SU-DHL-6 (cell line): ENCODE measurements around the gene PLCE1.

ENCODE experiments used
- H2AFZ ChIP-seq: fragments of 200-600 bp; sonication (generic); 2 replicates; pipeline ENCODE4 v1.6.1; 2014; ENCODE audit warnings: low read depth, mild to moderate bottlenecking, moderate library complexity, mixed read lengths, antibody characterized with exemption, low read length; ENCODE audit not compliant: severe bottlenecking
- H3F3A ChIP-seq: fragments of 200-600 bp; shearing (Covaris generic); 2 replicates; pipeline ENCODE4 v1.6.0; 2016; ENCODE audit warnings: antibody characterized with exemption, mild to moderate bottlenecking; ENCODE audit not compliant: insufficient read depth
- H3K27ac ChIP-seq: fragments of 200-600 bp; sonication (generic); 2 replicates; pipeline ENCODE4 v1.5.1; 2016; ENCODE audit warnings: low read depth, mild to moderate bottlenecking, low read length, moderate library complexity, mixed read lengths
- H3K27me3 ChIP-seq: fragments of 200-600 bp; sonication (generic), shearing (Covaris generic); 2 replicates; pipeline ENCODE4 v1.6.0; 2014; ENCODE audit warnings: mild to moderate bottlenecking, low read length
- H3K36me3 ChIP-seq: fragments of 200-600 bp; sonication (generic); 2 replicates; pipeline ENCODE4 v1.6.1; 2014; ENCODE audit warnings: mild to moderate bottlenecking, low read length, mixed read lengths
- H3K4me2 ChIP-seq: fragments of 300-600, 200-600 bp; shearing (Covaris generic), sonication (generic); 2 replicates; pipeline ENCODE4 v1.6.0; 2014; ENCODE audit warnings: low read length, low read depth, mild to moderate bottlenecking; ENCODE audit not compliant: poor library complexity, severe bottlenecking
- H3K4me3 ChIP-seq: fragments of 200-600 bp; sonication (generic); 2 replicates; pipeline ENCODE4 v1.5.1; 2014; ENCODE audit warnings: antibody characterized with exemption, low read length, mild to moderate bottlenecking, mixed read lengths; ENCODE audit not compliant: insufficient read depth, poor library complexity, severe bottlenecking
- H3K79me2 ChIP-seq: fragments of 200-600 bp; sonication (generic); 2 replicates; pipeline ENCODE4 v1.6.1; 2014; ENCODE audit warnings: mild to moderate bottlenecking, low read length, moderate library complexity; ENCODE audit not compliant: insufficient read depth
- H3K9ac ChIP-seq: fragments of 200-600 bp; sonication (generic); 2 replicates; pipeline ENCODE4 v1.7.0; 2014; ENCODE audit warnings: mild to moderate bottlenecking, low read length
- H3K9me2 ChIP-seq: fragments of 200-600 bp; sonication (generic); replicated peaks from 2 replicates; pipeline ENCODE4 v1.6.1; 2014; ENCODE audit warnings: low read length; ENCODE audit not compliant: insufficient read depth
- H3K9me3 ChIP-seq: fragments of 200-600 bp; sonication (generic); 2 replicates; pipeline ENCODE4 v1.6.1; 2014; ENCODE audit warnings: low read length, mixed read lengths; ENCODE audit not compliant: insufficient read depth
- H4K20me1 ChIP-seq: fragments of 200-600 bp; sonication (generic); 2 replicates; pipeline ENCODE4 v1.6.1; 2014; ENCODE audit warnings: low read depth, mild to moderate bottlenecking, antibody characterized with exemption, low read length, moderate library complexity, mixed read lengths
- CTCF ChIP-seq: fragments of 200-600 bp; sonication (generic); IDR thresholded peaks from one replicate; pipeline ENCODE4 v1.5.1; 2017; ENCODE audit warnings: antibody characterized with exemption, mild to moderate bottlenecking, low read length, moderate library complexity; ENCODE audit not compliant: insufficient read depth, poor library complexity, severe bottlenecking
- EZH2phosphoT487 ChIP-seq: fragments of 200-600 bp; sonication (generic), shearing (Covaris generic); conservative IDR thresholded peaks from 2 replicates; pipeline ENCODE4 v1.6.1; 2018; ENCODE audit warnings: mild to moderate bottlenecking, antibody characterized with exemption, low read length, moderate library complexity, mixed read lengths

Gene PLCE1

DNA sequence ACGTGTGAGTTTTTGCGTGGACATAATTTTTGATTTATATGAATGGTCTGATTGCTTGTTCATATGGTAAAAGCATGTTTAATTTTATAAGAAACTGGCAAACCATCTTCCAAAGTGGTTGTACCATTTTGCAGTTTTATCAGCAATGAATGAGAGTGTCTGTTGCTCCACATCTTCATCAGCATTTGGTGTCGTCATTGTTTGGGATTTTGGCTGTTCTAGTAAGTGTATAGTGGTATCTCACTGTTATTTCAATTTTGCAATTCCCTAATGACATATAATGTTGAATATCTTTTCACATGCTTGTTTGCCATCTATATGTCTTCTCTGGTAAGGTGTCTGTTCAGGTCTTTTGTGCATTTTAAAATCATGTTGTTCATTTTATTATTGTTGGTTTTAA is 13.2 kb upstream of the PLCE1 start:
- Histone ChIP-seq H3K4me2 (no peak overlapping the region), H3F3A (no peaks in the 10 kb centered on the region), H3K9me3 (no peaks in the 10 kb centered on the region), H2AFZ (no peak overlapping the region), H3K36me3 (no peaks in the 10 kb centered on the region), H3K9me2 (no peaks in the 10 kb centered on the region), H3K9ac (no peak overlapping the region), H4K20me1 (no peaks in the 10 kb centered on the region), H3K27ac (no peak overlapping the region), H3K4me3 (no peak overlapping the region), H3K79me2 (no peaks in the 10 kb centered on the region), H3K27me3 (no peaks in the 10 kb centered on the region)
- TF ChIP-seq EZH2phosphoT487, result no peak
- no peak for TF ChIP-seq CTCF

GRCh38 chr10:93991114-93991513 is 2.6 kb upstream of the PLCE1 start:
- no peaks in the 10 kb centered on the region for H4K20me1 ChIP-seq
- no peaks in the 10 kb centered on the region for H3K9me3 ChIP-seq
- H3K4me2 ChIP-seq, result no peak overlapping the region
- H3K79me2 ChIP-seq, result no peaks in the 10 kb centered on the region
- H3K36me3 ChIP-seq, result no peaks in the 10 kb centered on the region
- no peak overlapping the region for H3K27ac ChIP-seq
- no peak overlapping the region for H2AFZ ChIP-seq
- H3K27me3 ChIP-seq, result no peaks in the 10 kb centered on the region
- H3F3A ChIP-seq, result no peaks in the 10 kb centered on the region
- H3K9me2 ChIP-seq, result no peaks in the 10 kb centered on the region
- no peak overlapping the region for H3K4me3 ChIP-seq
- H3K9ac ChIP-seq, result no peak overlapping the region
- TF ChIP-seq CTCF (no peak), EZH2phosphoT487 (no peak)

GRCh38 chr10:93991596-93992284 is 2.0 kb upstream of the PLCE1 start:
- no peaks in the 10 kb centered on the region for H3K9me3 ChIP-seq
- H3K9me2 ChIP-seq, result no peaks in the 10 kb centered on the region
- no peaks in the 10 kb centered on the region for H3F3A ChIP-seq
- TF ChIP-seq CTCF (no peak), EZH2phosphoT487 (no peak)
- no peak overlapping the region for H3K9ac ChIP-seq
- H4K20me1 ChIP-seq, result no peaks in the 10 kb centered on the region
- no peaks in the 10 kb centered on the region for H3K27me3 ChIP-seq
- H3K4me3 ChIP-seq, result no peak overlapping the region
- no peak overlapping the region for H2AFZ ChIP-seq
- H3K36me3 ChIP-seq, result no peaks in the 10 kb centered on the region
- no peak overlapping the region for H3K4me2 ChIP-seq
- no peaks in the 10 kb centered on the region for H3K79me2 ChIP-seq
- H3K27ac ChIP-seq, result no peak overlapping the region
